CD14-positive monocyte (primary cell): Measurements from ENCODE around the gene OR1A1. TPM values are rescaled to one million over a fixed set of nuclear protein-coding genes. Genes with fewer than 3 reads are reported as not detected.
A peak's percentile ranks its signal among the peaks of the same experiment; 100 is the strongest.

ENCODE experiments used
- DNase-seq, 3 donors: peaks; one replicate each; pipeline ENCODE4 v3.0.0-alpha.2; 2011 to 2022
- H2AFZ ChIP-seq: 2 replicates; pipeline ENCODE4 v1.6.0; 2012; ENCODE audit warnings: mild to moderate bottlenecking, low read depth, low read length, inconsistent platforms; ENCODE audit not compliant: insufficient read depth, poor library complexity, severe bottlenecking
- H3K27ac ChIP-seq, 2 donors: 1 replicate in 1 of 2; 2 replicates in 1 of 2; pipeline ENCODE4 v1.5.1; 2012 to 2013; ENCODE audit warnings: low read length in 2 of 2, control low read depth in 1 of 2, inconsistent platforms in 1 of 2, low read depth in 1 of 2, mild to moderate bottlenecking in 1 of 2
- H3K27me3 ChIP-seq, 2 donors: one replicate each; pipeline versions ENCODE4 v1.6.0 to v1.6.1; 2011 to 2013; ENCODE audit warnings: low read length in 2 of 2; ENCODE audit not compliant: control insufficient read depth in 2 of 2, insufficient read depth in 2 of 2
- H3K36me3 ChIP-seq, 2 donors: replicated peaks in 1 of 2; 1 replicate in 1 of 2; 2 replicates in 1 of 2; pipeline versions ENCODE4 v1.5.1 to v1.6.1; 2012 to 2013; ENCODE audit warnings: low read length in 2 of 2, control low read depth in 1 of 2, inconsistent platforms in 1 of 2, mild to moderate bottlenecking in 1 of 2; ENCODE audit not compliant: insufficient read depth in 2 of 2, control insufficient read depth in 1 of 2
- H3K4me1 ChIP-seq, 2 donors: 1 replicate in 1 of 2; 2 replicates in 1 of 2; pipeline versions ENCODE4 v1.5.1 to v1.6.1; 2012 to 2013; ENCODE audit warnings: low read length in 2 of 2, control low read depth in 1 of 2, inconsistent platforms in 1 of 2, mild to moderate bottlenecking in 1 of 2, moderate library complexity in 1 of 2; ENCODE audit not compliant: insufficient read depth in 2 of 2, control insufficient read depth in 1 of 2
- H3K4me2 ChIP-seq: replicated peaks from 2 replicates; pipeline ENCODE3; 2012; ENCODE audit warnings: low read length, moderate library complexity, mild to moderate bottlenecking; ENCODE audit not compliant: poor library complexity, severe bottlenecking; ENCODE audit errors: extremely low read depth
- H3K4me3 ChIP-seq, 3 experiments: fragments of 200-600 bp in 1 of 3; sonication (generic) in 1 of 3; replicated peaks in 1 of 3; 1 replicate in 2 of 3; 2 replicates in 1 of 3; pipeline ENCODE4 v1.5.1; 2011 to 2013; ENCODE audit warnings: low read length in 3 of 3, mild to moderate bottlenecking in 3 of 3, control low read depth in 2 of 3, low read depth in 2 of 3, inconsistent platforms in 1 of 3, moderate library complexity in 1 of 3
- H3K79me2 ChIP-seq: 2 replicates; pipeline ENCODE4 v1.6.0; 2012; ENCODE audit warnings: mild to moderate bottlenecking, control low read depth, inconsistent platforms, low read length, moderate library complexity; ENCODE audit not compliant: insufficient read depth
- H3K9ac ChIP-seq: 2 replicates; pipeline ENCODE4 v1.6.0; 2017; ENCODE audit warnings: low read length, mild to moderate bottlenecking; ENCODE audit not compliant: insufficient read depth, poor library complexity, severe bottlenecking
- H3K9me3 ChIP-seq, 2 donors: replicated peaks in 1 of 2; 1 replicate in 1 of 2; 2 replicates in 1 of 2; pipeline versions ENCODE4 v1.5.1 to v1.6.1; 2012 to 2013; ENCODE audit warnings: low read length in 2 of 2, control low read depth in 1 of 2; ENCODE audit not compliant: control insufficient read depth in 1 of 2, insufficient read depth in 1 of 2
- H4K20me1 ChIP-seq: 2 replicates; pipeline ENCODE4 v1.6.0; 2012; ENCODE audit warnings: mild to moderate bottlenecking, low read length, control low read depth, moderate library complexity; ENCODE audit not compliant: insufficient read depth
- H3K27ac Mint-ChIP-seq, 7 donors: one replicate each; pipeline ENCODE4 v1.8.0; 2020; ENCODE audit warnings: mild to moderate bottlenecking in 7 of 7, mixed read lengths in 7 of 7, moderate library complexity in 6 of 7, inconsistent platforms in 2 of 7
- H3K27me3 Mint-ChIP-seq, 3 donors: one replicate each; pipeline ENCODE4 v1.8.0; 2021 to 2022; ENCODE audit warnings: low read depth in 3 of 3, mild to moderate bottlenecking in 3 of 3, mixed read lengths in 3 of 3, moderate library complexity in 3 of 3, inconsistent platforms in 1 of 3
- H3K36me3 Mint-ChIP-seq, 2 donors: one replicate each; pipeline ENCODE4 v1.8.0; 2020; ENCODE audit warnings: mixed read lengths in 2 of 2, inconsistent platforms in 1 of 2, mild to moderate bottlenecking in 1 of 2
- H3K4me1 Mint-ChIP-seq: one replicate; pipeline ENCODE4 v1.8.0; 2020; ENCODE audit warnings: mild to moderate bottlenecking, mixed read lengths
- H3K4me3 Mint-ChIP-seq, 2 donors: one replicate each; pipeline ENCODE4 v1.8.0; 2020; ENCODE audit warnings: mild to moderate bottlenecking in 2 of 2, mixed read lengths in 2 of 2, moderate library complexity in 1 of 2
- H3K9me3 Mint-ChIP-seq, 7 donors: one replicate each; pipeline ENCODE4 v1.8.0; 2020 to 2022; ENCODE audit warnings: mixed read lengths in 7 of 7, mild to moderate bottlenecking in 6 of 7, moderate library complexity in 6 of 7, inconsistent platforms in 2 of 7
- WGBS: methylation state at CpG from one replicate; pipeline ENCODE4 v1.1.5; 2013; ENCODE audit warnings: missing lambda C conversion rate; ENCODE audit not compliant: insufficient coverage; 5-methylcytosine and 5-hydroxymethylcytosine counted together
- intact Hi-C, 2 donors: fragments of 100-400 bp; cut with micrococcal nuclease; formaldehyde crosslinking; loops; one replicate each; pipeline versions ENCODE4 v1.15.0 to v1.15.1; 2023
- polyA plus RNA-seq, 3 donors: library from polyadenylated mRNA; depleted of rRNA in 1 of 3; unstranded in 2 of 3; stranded (reverse) in 1 of 3; fragments of 300-500 nt in 2 of 3; fragments of >200 nt in 1 of 3; fragmentation: Illumina TruSeq in 2 of 3; gene quantifications; 1 replicate in 2 of 3; 2 replicates in 1 of 3; pipeline ENCODE4 v1.2.3, GENCODE V29; 2012 to 2021
- TF ChIP-seq, protein P1 (sequence below): fragments of 200-600 bp; IDR thresholded peaks from one replicate; pipeline ENCODE4 v1.8.0; 2022; ENCODE audit warnings: antibody characterized with exemption, mild to moderate bottlenecking

OR1A1 gene
- polyA plus RNA-seq, 3 donors: not detected

DNA sequence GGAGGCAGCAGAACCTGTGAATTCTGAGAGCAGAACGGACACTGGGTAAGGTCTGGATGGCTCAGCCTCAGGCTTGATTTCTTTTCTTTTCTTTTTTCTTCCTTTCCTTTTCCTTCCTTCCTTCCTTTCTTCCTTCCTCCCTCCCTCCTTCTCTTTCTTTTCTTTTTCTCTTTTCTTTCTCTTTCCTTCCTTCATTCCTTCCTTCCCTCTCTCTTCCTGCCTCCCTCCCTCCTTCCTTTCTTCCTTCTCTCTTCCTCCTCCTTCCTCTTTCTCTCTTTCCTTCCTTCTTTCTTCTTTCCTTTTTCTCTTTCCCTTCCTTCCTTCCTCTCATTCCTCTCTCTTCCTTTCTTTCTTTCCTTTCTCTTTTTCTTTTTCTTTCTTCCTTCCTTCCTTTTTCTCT is 52.7 kb downstream of the OR1A1 start:
- no peak for DNase-seq
- no peaks in the 10 kb centered on the region for H3K9me3 ChIP-seq
- no peaks in the 10 kb centered on the region for H3K36me3 ChIP-seq
- no CpG with 5 or more reads among the region's 1 CpG for WGBS
- no peak overlapping the region for H3K4me2 ChIP-seq
- H3K27me3 ChIP-seq: no peaks in the 10 kb centered on the region
- Mint-ChIP-seq H3K9me3 (peaks cover 0 to 10% (median 2%) of the 10 kb centered on the region in 7 donors), H3K27me3 (peaks cover 0 to 7% (median 6%) of the 10 kb centered on the region in 3 donors), H3K4me3 (no peak overlapping the region), H3K36me3 (no peaks in the 10 kb centered on the region), H3K27ac (peak overlapping the region in 1 of 7 donors; percentile 46), H3K4me1 (no peaks in the 10 kb centered on the region)
- no peak overlapping the region for H3K9ac ChIP-seq
- H3K4me1 ChIP-seq: no peaks in the 10 kb centered on the region
- H3K79me2 ChIP-seq: no peaks in the 10 kb centered on the region
- intact Hi-C loops: no loop called here
- H3K27ac ChIP-seq: no peak overlapping the region
- H3K4me3 ChIP-seq: no peak overlapping the region
- no peak overlapping the region for H2AFZ ChIP-seq
- H4K20me1 ChIP-seq: no peaks in the 10 kb centered on the region
- TF ChIP-seq, protein P1, sequence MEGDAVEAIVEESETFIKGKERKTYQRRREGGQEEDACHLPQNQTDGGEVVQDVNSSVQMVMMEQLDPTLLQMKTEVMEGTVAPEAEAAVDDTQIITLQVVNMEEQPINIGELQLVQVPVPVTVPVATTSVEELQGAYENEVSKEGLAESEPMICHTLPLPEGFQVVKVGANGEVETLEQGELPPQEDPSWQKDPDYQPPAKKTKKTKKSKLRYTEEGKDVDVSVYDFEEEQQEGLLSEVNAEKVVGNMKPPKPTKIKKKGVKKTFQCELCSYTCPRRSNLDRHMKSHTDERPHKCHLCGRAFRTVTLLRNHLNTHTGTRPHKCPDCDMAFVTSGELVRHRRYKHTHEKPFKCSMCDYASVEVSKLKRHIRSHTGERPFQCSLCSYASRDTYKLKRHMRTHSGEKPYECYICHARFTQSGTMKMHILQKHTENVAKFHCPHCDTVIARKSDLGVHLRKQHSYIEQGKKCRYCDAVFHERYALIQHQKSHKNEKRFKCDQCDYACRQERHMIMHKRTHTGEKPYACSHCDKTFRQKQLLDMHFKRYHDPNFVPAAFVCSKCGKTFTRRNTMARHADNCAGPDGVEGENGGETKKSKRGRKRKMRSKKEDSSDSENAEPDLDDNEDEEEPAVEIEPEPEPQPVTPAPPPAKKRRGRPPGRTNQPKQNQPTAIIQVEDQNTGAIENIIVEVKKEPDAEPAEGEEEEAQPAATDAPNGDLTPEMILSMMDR: no peak

DNA sequence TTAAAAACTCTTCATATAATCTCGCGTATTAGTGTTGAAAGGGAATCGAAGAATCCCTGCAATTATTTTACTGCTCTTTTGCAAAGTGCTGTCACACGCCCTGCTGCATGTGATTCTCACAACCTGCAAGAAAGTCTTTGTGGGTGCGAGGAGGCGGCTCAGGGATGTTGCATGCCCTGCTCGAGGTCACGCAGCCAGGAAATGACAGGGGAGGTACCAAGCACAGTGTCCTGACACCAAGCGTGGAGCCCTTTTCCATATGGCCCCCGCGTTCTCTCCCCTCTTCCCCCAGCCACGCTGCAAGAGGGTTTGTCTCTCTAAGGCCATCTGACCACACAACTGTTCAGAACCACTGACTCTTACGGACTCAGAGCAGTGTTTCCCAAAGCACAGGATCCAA is 53.1 kb downstream of the OR1A1 start:
- Histone ChIP-seq H3K27ac (no peak overlapping the region), H2AFZ (no peak overlapping the region), H3K27me3 (no peaks in the 10 kb centered on the region), H3K79me2 (no peaks in the 10 kb centered on the region), H3K36me3 (no peaks in the 10 kb centered on the region), H3K4me2 (no peak overlapping the region), H3K9me3 (no peaks in the 10 kb centered on the region), H3K4me3 (no peak overlapping the region), H3K9ac (no peak overlapping the region), H4K20me1 (no peaks in the 10 kb centered on the region), H3K4me1 (no peaks in the 10 kb centered on the region)
- no peak overlapping the region for H3K27ac Mint-ChIP-seq
- no peaks in the 10 kb centered on the region for H3K4me1 Mint-ChIP-seq
- H3K36me3 Mint-ChIP-seq: no peaks in the 10 kb centered on the region
- H3K4me3 Mint-ChIP-seq: no peak overlapping the region
- intact Hi-C loops: no loop called here
- peaks cover 0 to 8% (median 6%) of the 10 kb centered on the region in 3 donors for H3K27me3 Mint-ChIP-seq
- peaks cover 0 to 10% (median 2%) of the 10 kb centered on the region in 7 donors for H3K9me3 Mint-ChIP-seq
- TF ChIP-seq, protein P1: no peak
- no peak for DNase-seq
- WGBS: 76% methylated on average over 8 of the region's 13 CpGs

Other genes with a start within 250 kb of the OR1A1 start
- gene OR1D5, start 144.1 kb upstream of the OR1A1 start, polyA plus RNA-seq: not detected
- gene OR1D2, start 103.2 kb upstream of the OR1A1 start, polyA plus RNA-seq: not detected
- gene OR1G1, start 80.1 kb upstream of the OR1A1 start, polyA plus RNA-seq: not detected
- gene OR1A2, start 10.1 kb upstream of the OR1A1 start, polyA plus RNA-seq: not detected
- under 1 TPM in 1 of 3 donors, not detected in 2; 0.18 TPM for gene OR3A1, start 90.7 kb downstream of the OR1A1 start, polyA plus RNA-seq
- gene OR3A2, start 178.6 kb downstream of the OR1A1 start, polyA plus RNA-seq: not detected
- not detected for gene OR1E1, start 190.7 kb downstream of the OR1A1 start, polyA plus RNA-seq
- gene OR3A3, start 203.7 kb downstream of the OR1A1 start, polyA plus RNA-seq: not detected
- gene OR1E2, start 226.2 kb downstream of the OR1A1 start, polyA plus RNA-seq: not detected